Measurements from ENCODE around the gene TBC1D14.
A peak's percentile ranks its signal among the peaks of the same experiment; 100 is the strongest.

TBC1D14 gene

GRCh38 chr4:7073059-7073458 is 163.4 kb downstream of the TBC1D14 start:
- POLR2A ChIA-PET, result no interaction called here
- CTCF ChIA-PET, result interaction anchor here (2.0 to 6.7 kb wide), 3 partner anchors 11 to 98 kb away, joined by 9 to 59 read pairs (median 45); no protein-coding TSS in a partner anchor
- DNase-seq (ENCODE audit: extremely low spot score), result no peak
- no peak for TF ChIP-seq CTCF (IDR thresholded peaks at IDR 0.05; ENCODE audit: control extremely low read depth, extremely low read depth, low read depth, missing control alignments)

- ChIA-PET POLR2A (no interaction called here), CTCF (interaction anchor here (2.0 to 6.7 kb wide), 2 partner anchors 10 to 99 kb away, joined by 9 to 59 read pairs; no protein-coding TSS in a partner anchor)
- no peak for TF ChIP-seq CTCF (IDR thresholded peaks at IDR 0.05; ENCODE audit: control extremely low read depth, extremely low read depth, low read depth, missing control alignments)
- DNase-seq (ENCODE audit: extremely low spot score), result peak; percentile 54
Observed at GRCh38 chr4:7073526-7074390, 164.1 kb downstream of the TBC1D14 start.

GRCh38 chr4:7074426-7074825 is 164.8 kb downstream of the TBC1D14 start:
- CTCF ChIA-PET, result interaction anchor here (0.6 to 6.7 kb wide), 2 partner anchors 9 to 329 kb away, joined by 3 to 59 read pairs; no protein-coding TSS in a partner anchor
- POLR2A ChIA-PET, result no interaction called here
- no peak for TF ChIP-seq CTCF (IDR thresholded peaks at IDR 0.05; ENCODE audit: control extremely low read depth, extremely low read depth, low read depth, missing control alignments)
- DNase-seq (ENCODE audit: extremely low spot score), result no peak

GRCh38 chr4:7075962-7076695 is 166.5 kb downstream of the TBC1D14 start:
- CTCF ChIA-PET, result interaction anchor here (1.1 kb wide), 1 partner anchor 8 kb away, joined by 3 read pairs; no protein-coding TSS in a partner anchor
- TF ChIP-seq CTCF (IDR thresholded peaks at IDR 0.05; ENCODE audit: control extremely low read depth, extremely low read depth, low read depth, missing control alignments), result no peak
- no peak for DNase-seq (ENCODE audit: extremely low spot score)

GRCh38 chr4:7076696-7077082 is 167.1 kb downstream of the TBC1D14 start:
- CTCF ChIA-PET, result no interaction called here
- POLR2A ChIA-PET, result no interaction called here
- no peak for TF ChIP-seq CTCF (IDR thresholded peaks at IDR 0.05; ENCODE audit: control extremely low read depth, extremely low read depth, low read depth, missing control alignments)

More at GRCh38 chr4:7075962-7076695, 166.5 kb downstream of the TBC1D14 start:
- POLR2A ChIA-PET, result no interaction called here

GRCh38 chr4:7077371-7077770 is 167.7 kb downstream of the TBC1D14 start:
- TF ChIP-seq CTCF (IDR thresholded peaks at IDR 0.05; ENCODE audit: control extremely low read depth, extremely low read depth, low read depth, missing control alignments), result no peak
- ChIA-PET POLR2A (no interaction called here), CTCF (interaction anchor here (0.9 kb wide), 1 partner anchor 204 kb away, joined by 3 read pairs; no protein-coding TSS in a partner anchor)
- no peak for DNase-seq (ENCODE audit: extremely low spot score)

More at GRCh38 chr4:7076696-7077082, 167.1 kb downstream of the TBC1D14 start:
- DNase-seq (ENCODE audit: extremely low spot score), result no peak

All from GM10248 (cell line).